Mesothelial cell of epicardium (in vitro differentiated cells): ENCODE measurements around the gene SLC2A2. TPM values are rescaled to one million over a fixed set of nuclear protein-coding genes. Genes with fewer than 3 reads are reported as not detected.
"Not testable (repeated sequence)": the region's sequence is repeated elsewhere in the genome, so short reads cannot be mapped to it uniquely, and the experiment has no call there.

Experiments
- DNase-seq, 2 experiments: peaks; one replicate each; pipeline ENCODE4 v3.0.0; 2021; ENCODE audit warnings: low spot score in 2 of 2; ENCODE audit not compliant: unreplicated experiment in 2 of 2
- H3K27ac Mint-ChIP-seq: 2 replicates; pipeline ENCODE4 v1.8.0; 2021; ENCODE audit warnings: mixed read lengths
- H3K27me3 Mint-ChIP-seq: 2 replicates; pipeline ENCODE4 v1.8.0; 2021; ENCODE audit warnings: low read depth, mixed read lengths
- H3K36me3 Mint-ChIP-seq: 2 replicates; pipeline ENCODE4 v1.8.0; 2021; ENCODE audit warnings: mixed read lengths
- H3K4me1 Mint-ChIP-seq: 2 replicates; pipeline ENCODE4 v1.8.0; 2021; ENCODE audit warnings: mixed read lengths
- H3K4me3 Mint-ChIP-seq: 2 replicates; pipeline ENCODE4 v1.8.0; 2021; ENCODE audit warnings: mild to moderate bottlenecking, moderate library complexity, mixed read lengths
- H3K9me3 Mint-ChIP-seq: 2 replicates; pipeline ENCODE4 v1.8.0; 2021; ENCODE audit warnings: mixed read lengths
- CTCF ChIP-seq: fragments of 200-600 bp; sonication (generic); IDR thresholded peaks from one replicate; pipeline ENCODE4 v1.5.0; 2021; ENCODE audit warnings: antibody characterized with exemption; ENCODE audit not compliant: unreplicated experiment
- total RNA-seq: library from RNA; stranded (reverse); gene quantifications from 3 replicates; pipeline ENCODE4 v1.2.1, GENCODE V29; 2021

Gene SLC2A2
- total RNA-seq, 1 donor from 2014 or later, result not detected

GRCh38 chr3:170980399-170980798 is 46.1 kb downstream of the SLC2A2 start:
- Mint-ChIP-seq H3K4me3 (no peak overlapping the region), H3K27ac (no peak overlapping the region), H3K27me3 (peaks cover 2% of the 10 kb centered on the region), H3K9me3 (peaks cover 9% of the 10 kb centered on the region), H3K36me3 (no peaks in the 10 kb centered on the region), H3K4me1 (peaks cover 3% of the 10 kb centered on the region)
- no peak for DNase-seq
- TF ChIP-seq CTCF, result peak; percentile 42

GRCh38 chr3:170977949-170978745 is 48.4 kb downstream of the SLC2A2 start:
- H3K27ac Mint-ChIP-seq, result no peak overlapping the region
- TF ChIP-seq CTCF, result no peak
- DNase-seq, result no peak
- peaks cover 3% of the 10 kb centered on the region for H3K4me1 Mint-ChIP-seq
- H3K4me3 Mint-ChIP-seq, result no peak overlapping the region
- H3K27me3 Mint-ChIP-seq, result peaks cover 11% of the 10 kb centered on the region
- peaks cover 6% of the 10 kb centered on the region for H3K9me3 Mint-ChIP-seq
- H3K36me3 Mint-ChIP-seq, result no peaks in the 10 kb centered on the region

GRCh38 chr3:170976190-170976519 is 50.4 kb downstream of the SLC2A2 start:
- no peak for DNase-seq
- Mint-ChIP-seq H3K4me1 (peaks cover 3% of the 10 kb centered on the region), H3K36me3 (no peaks in the 10 kb centered on the region), H3K4me3 (no peak overlapping the region), H3K27me3 (peaks cover 25% of the 10 kb centered on the region), H3K9me3 (peaks cover 18% of the 10 kb centered on the region), H3K27ac (no peak overlapping the region)
- no peak for TF ChIP-seq CTCF

GRCh38 chr3:170975283-170976189 is 51.0 kb downstream of the SLC2A2 start:
- no peak overlapping the region for H3K4me3 Mint-ChIP-seq
- peaks cover 25% of the 10 kb centered on the region for H3K27me3 Mint-ChIP-seq
- no peak for DNase-seq
- TF ChIP-seq CTCF, result no peak
- no peak overlapping the region for H3K27ac Mint-ChIP-seq
- H3K9me3 Mint-ChIP-seq, result peaks cover 25% of the 10 kb centered on the region
- peaks cover 3% of the 10 kb centered on the region for H3K4me1 Mint-ChIP-seq
- H3K36me3 Mint-ChIP-seq, result no peaks in the 10 kb centered on the region

GRCh38 chr3:170974872-170975271 is 51.6 kb downstream of the SLC2A2 start:
- H3K4me1 Mint-ChIP-seq, result peaks cover 3% of the 10 kb centered on the region
- H3K36me3 Mint-ChIP-seq, result no peaks in the 10 kb centered on the region
- H3K9me3 Mint-ChIP-seq, result peaks cover 31% of the 10 kb centered on the region
- H3K27me3 Mint-ChIP-seq, result peaks cover 25% of the 10 kb centered on the region
- no peak overlapping the region for H3K27ac Mint-ChIP-seq
- DNase-seq, result no peak
- H3K4me3 Mint-ChIP-seq, result no peak overlapping the region
- no peak for TF ChIP-seq CTCF

GRCh38 chr3:170972917-170973316 is 53.6 kb downstream of the SLC2A2 start:
- not testable (repeated sequence) for H3K4me1 Mint-ChIP-seq, H3K27ac Mint-ChIP-seq, DNase-seq, H3K36me3 Mint-ChIP-seq, H3K4me3 Mint-ChIP-seq
- H3K27me3 Mint-ChIP-seq, result peaks cover 25% of the 10 kb centered on the region
- peaks cover 32% of the 10 kb centered on the region for H3K9me3 Mint-ChIP-seq
